Activated CD4-positive, alpha-beta T cell treated with anti-CD3 and anti-CD28 coated beads, Interleukin-2, amount 50 U/mL, for 4 hours (primary cell): ENCODE results near the gene SLC11A1.
A peak's percentile ranks its signal among the peaks of the same experiment; 100 is the strongest.

Experiments
- DNase-seq, 2 experiments: peaks; one replicate each; pipeline ENCODE4 v3.0.0-alpha.2; 2020

The SLC11A1 gene

DNA sequence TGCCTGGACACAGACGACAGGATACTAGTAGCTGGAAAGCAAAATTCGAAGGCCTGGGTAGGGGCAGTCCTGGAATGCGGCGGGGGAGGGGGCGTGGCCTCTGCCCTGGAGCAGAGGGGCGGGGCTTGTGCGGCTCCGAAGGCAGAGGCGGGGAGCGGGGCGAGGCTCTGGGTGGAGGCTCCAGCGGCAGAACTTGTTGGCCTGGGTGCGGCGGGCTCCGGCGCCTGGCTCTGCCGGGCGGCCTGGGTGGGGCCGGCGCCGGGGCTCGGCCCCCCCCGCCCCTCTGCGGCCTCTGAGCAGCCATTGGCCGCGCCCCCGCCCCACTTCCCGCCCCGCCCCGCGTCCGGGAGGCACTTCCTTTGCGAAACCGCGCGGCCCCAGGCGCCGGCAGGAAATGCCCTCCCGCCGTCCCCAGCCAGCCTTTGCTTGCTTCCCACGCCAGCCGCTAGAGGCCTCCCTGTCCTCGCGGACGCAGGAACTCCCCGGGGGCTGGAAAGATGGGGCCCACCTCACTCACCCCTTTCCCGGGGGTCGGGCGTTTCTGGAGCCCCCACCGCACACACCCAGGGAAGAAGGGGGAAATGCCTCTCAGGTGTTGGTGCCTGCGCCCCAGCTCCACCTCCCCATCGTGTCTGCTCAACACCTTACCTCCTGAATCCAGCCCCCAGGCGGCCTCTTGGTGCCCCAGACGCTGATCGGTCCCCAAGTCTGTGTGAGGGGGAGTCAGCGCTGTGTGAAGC is 24.3 kb downstream of the SLC11A1 start:
- peak; percentile 81 for DNase-seq

DNA sequence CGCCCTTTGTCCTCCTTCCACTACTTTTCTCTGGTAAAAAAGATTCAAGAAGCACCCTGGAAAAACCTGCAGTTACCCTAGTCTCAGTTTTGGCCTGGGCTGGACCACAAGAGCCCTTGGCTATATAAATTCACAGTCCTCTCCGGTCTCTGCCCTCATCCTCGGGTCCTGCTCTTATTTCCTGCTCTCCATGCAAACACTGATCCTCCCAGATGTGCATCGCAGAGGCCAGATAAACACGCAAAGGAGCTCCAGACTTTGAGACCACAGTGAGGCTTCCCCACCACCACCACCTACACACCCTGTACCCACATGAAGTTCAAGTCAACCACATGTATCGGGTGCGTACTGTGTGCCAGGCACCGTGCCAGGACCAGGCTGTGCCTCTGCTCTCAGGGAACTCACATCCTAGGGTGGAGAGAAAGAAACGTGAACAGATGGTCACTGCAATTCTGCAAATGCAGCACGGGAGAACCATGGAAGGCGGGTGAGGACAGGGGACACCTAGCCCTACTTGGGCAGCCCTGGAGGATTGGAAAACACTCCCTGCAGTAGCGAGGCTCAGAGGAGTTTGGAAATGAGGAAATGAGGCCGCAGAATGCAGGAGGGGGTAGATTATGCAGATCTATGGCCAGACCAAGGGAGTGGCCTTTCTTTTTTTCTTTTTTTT is 25.0 kb downstream of the SLC11A1 start:
- peak; percentile 49 to 61 for DNase-seq

DNA sequence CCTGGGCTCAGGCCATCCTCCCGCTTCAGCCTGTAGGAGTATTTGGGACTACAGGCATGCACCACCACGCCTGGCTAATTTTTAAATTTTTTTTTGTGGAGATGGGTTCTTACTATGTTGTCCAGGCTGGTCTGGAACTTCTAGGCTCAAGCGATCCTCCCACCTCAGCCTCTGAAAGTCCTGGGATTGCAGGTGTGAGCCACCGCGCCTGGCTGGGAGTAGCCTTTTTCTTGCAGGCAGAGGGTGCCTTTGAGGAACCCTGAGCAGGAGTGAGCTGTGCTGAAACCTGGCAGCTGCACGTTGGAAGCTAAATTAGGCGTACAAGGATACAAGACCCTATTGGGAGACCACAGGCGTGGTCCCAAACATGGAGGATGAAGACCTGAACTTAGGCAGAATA is 25.6 kb downstream of the SLC11A1 start:
- DNase-seq = no peak

DNA sequence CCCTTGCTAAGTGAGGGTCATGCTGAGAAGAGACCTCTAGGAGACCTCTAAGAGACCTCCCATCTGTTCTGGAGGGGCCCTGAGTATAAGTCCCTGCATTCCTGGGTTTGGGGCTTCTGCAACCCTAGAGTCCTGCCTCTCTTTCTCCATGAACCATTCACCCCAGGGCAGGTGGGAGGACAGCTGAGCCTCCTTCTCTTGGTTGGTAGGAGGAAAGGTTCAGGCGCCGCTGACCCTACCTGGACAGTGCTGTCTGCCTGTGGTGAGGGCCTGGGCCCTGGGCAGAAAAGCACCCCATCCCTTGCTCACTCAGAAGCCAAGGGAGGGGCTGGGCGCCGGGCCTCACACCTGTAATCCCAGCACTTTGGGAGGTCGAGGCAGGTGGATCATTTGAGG is 36.2 kb downstream of the SLC11A1 start:
- no peak for DNase-seq

DNA sequence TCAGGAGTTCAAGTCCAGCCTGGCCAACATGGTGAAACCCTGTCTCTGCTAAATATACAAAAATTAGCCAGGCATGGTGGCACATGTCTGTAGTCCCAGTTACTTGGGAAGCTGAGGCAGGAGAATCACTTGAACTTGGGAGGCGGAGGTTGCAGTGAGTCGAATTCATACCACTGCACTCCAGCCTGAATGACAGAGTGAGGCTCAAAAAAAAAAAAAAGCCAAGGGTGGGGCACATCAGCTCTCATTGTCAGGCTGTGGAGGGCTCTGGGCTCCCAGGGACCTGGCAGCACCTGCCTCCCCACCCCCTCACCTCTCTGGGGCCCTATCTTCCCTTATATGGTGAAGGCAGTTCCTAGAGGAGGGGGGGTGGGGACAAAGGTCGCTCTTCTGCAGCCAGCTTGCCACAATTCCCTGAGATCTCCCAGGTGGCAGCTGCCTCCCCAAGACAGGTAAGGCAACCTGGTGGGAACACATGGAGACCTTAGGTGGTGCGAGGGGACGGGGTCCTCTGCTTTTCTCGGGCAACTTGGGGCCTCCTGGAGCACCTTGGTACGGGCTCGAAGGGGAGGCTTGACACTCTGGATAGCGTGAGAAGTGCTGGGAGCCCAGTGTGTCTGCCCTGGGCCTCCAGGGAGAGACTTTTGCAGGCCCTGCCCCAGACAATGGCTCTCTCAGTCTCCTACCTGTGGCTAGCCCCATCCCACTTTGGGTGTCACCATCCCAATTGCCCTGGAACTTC is 36.8 kb downstream of the SLC11A1 start, which contains the start of gene VIL1:
Gene VIL1, plus strand, starts transcription at position 407 of the 742 bp plus-strand sequence. CDS start 4,656 bp downstream, outside the sequence.
- DNase-seq = no peak

DNA sequence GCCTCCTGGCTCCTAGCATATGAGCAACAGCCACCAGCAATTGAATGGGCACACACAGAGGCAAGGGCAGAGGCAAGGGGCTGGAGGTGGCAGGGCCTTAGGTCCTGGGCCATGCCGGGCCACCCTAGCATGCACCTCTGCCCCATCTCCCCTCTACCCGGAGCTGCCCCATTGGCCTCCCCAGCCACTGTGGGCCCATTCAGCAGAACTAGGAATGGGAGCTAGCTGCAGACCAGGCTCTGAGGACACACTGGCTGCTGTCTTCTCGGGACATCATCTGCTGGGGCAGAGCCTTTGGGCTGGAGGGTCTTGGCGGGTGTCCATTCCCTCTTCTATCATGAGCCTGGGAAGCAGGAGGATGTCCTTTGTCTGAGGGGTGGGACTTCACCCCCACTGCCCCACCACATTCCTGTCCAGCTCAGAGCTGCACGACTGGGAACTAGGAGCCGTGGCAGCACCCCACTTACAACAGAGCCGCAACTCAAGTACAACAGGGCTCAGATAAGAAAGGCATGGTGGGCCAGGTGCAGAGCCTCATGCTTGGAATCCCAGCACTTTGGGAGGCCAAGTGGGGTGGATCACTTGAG is 37.6 kb downstream of the SLC11A1 start:
- no peak for DNase-seq

DNA sequence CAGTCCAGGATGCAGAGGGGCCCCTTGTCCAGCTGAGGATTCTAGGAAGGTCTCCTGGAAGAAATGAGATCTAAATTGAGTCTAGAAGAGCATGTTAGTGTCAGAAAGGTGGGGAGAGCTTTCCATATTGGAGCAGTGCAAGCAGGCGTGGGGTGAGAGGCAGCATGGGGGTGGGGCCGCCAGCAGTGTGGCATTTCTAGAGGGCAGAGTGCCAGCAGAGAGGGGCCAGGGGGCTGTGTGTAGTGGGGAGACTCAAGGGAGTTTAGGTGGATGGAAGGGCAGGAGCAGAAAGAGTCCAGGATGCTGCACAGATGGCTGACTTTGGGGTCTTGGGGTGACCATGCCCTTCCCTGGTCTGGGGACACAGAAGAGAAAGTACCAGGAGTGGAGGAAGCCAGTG is 39.0 kb downstream of the SLC11A1 start:
- DNase-seq = no peak

DNA sequence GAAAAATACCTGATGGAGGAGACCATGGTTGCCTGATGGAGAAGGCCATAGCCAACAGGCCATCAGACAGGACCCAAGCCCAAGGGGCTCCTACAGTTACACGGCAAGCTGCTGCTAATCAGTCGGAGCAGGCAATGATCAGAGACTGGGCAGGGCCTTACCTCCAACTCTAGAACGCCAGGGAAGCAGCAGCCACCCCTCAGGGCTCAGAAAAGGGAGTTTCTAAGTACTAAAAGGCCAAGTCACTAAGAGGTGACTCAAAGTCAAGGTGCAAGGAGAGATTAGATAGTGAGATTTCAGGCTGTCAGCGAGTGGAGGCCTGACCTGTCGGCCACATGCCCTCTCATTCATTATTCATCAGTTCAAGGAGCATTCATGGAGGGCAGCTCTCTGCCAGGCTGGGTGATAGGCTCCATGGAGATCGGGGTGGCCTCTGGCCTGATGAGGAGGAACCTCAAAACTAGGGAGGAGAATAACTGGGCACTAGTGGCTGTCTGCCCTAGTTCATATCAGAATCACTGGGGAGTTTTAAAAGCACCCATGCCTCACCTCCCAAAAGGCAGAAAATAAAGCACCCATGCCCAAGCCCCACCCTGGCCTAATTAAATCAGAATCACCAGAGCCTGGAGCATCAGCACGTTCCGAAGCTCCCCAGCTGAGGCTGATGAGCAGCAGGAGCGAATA is 40.5 kb downstream of the SLC11A1 start:
- no peak for DNase-seq

DNA sequence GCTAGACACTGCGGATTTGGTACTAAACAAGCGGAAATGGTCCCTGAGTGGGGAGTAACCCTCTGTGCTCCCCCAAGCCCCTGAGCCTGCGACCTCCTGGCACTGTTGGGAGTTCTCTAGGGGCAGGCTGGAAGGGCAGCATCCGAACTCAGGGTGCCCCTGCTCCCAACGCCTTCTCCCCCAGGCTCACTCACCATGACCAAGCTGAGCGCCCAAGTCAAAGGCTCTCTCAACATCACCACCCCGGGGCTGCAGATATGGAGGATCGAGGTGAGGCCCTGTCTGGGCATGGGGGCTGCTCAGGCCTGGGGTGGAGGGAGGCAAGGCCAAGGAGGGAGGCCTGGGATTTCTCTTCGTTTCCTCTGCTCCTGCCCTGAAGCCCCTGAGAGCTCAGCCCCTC is 41.5 kb downstream of the SLC11A1 start:
- DNase-seq = no peak

DNA sequence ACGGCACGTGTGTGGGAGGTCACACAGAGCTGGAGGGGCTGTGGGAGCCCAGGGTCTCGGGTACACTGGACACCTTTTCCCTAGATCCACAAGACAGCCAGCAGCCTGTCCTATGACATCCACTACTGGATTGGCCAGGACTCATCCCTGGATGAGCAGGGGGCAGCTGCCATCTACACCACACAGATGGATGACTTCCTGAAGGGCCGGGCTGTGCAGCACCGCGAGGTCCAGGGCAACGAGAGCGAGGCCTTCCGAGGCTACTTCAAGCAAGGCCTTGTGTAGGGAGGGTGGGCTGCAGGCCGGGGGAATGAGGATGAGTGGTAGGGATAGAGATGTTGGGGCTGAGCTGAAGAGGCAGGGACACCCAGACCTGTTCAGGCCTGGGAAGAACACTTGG is 43.5 kb downstream of the SLC11A1 start:
- DNase-seq = no peak

DNA sequence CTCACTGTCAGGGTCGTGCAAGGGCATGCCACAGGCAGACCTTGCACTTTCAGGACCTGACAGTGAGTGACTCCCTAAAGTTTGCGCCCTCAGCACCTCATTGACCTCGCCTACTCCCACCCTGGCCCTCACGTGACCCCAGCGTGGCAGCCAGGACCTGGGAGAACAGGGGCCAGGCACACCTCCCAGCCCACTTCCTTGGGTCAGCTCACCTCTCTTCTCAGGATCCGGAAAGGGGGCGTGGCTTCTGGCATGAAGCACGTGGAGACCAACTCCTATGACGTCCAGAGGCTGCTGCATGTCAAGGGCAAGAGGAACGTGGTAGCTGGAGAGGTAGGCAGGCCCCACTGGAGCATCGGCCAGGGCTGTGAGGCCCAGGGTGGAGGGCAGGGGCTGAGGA is 45.7 kb downstream of the SLC11A1 start:
- DNase-seq = no peak

DNA sequence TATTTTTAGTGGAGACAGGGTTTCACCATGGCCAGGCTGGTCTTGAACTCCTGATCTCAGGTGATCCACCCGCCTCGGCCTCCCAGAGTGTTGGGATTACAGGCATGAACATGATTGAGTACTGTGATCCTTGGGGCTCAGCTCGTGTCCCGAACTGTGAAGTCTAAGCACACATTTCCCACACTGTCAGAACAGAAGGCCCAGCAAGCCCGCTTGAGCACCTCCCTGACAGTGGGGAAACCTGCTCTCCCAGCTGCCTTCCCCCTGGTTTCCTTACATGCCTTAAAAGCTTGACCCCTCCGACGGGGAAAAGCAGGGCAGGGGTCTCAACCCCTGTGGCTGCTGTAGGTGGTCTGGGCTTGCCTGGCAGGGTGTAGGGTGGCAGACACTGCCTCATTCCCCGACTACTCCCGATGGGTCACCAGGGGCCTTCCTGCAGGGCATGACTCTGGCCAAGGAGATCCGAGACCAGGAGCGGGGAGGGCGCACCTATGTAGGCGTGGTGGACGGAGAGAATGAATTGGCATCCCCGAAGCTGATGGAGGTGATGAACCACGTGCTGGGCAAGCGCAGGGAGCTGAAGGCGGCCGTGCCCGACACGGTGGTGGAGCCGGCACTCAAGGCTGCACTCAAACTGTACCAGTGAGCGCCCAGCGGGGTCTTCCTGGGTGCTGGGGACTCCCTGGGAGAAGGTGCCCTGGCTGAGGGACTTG is 46.9 kb downstream of the SLC11A1 start:
- no peak for DNase-seq

DNA sequence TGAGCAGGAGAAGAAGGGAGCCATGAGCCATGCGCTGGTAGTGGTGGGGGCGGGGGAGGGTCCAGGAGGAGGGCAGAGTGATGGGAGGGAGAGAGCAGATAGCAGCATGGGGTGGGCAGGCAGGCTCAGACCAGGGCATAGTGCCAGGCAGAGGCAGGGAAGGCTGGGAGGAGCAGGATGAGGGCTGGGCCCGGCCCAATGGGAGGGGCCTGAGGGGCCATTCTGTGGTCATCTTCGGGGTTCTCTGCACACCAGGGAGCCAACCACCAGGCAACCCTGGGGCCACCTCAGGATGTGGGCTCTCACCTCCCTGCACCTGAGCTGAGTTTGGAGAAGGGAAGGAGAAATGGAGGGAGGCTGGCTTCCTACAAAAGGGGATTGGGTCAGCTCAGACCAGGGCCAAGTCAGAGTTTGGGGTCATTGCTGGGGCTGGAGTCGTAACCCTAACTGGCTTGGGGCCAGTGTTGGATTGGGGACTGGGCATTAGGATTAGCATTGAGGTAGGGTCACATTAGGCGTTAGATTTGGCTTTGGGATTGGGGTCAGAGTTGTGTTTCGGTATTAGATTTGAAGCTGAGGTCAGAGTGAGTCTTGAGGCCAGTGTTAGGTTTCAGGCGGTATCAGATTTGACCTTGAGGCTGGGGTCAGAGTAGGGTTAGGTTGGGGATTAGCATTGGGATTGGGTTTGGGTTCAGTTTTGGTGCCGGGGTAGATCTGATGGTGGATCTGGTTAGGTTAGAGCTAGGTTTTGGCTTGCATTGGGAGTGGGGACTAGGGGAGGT is 48.0 kb downstream of the SLC11A1 start:
- no peak for DNase-seq

DNA sequence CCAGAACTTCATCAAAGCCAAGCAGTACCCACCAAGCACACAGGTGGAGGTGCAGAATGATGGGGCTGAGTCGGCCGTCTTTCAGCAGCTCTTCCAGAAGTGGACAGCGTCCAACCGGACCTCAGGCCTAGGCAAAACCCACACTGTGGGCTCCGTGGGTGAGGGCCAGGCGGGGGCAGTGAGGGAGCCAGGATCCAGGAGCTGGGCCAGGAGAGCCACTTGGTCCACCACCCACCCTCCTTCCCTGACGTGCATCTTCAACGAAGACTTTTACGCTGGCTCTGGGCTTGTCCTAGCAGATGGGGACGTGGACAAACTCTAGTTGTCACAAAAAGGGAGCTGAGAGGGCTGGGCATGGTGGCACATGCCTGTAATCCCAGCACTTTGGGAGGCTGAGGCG is 48.6 kb downstream of the SLC11A1 start:
- DNase-seq = no peak

DNA sequence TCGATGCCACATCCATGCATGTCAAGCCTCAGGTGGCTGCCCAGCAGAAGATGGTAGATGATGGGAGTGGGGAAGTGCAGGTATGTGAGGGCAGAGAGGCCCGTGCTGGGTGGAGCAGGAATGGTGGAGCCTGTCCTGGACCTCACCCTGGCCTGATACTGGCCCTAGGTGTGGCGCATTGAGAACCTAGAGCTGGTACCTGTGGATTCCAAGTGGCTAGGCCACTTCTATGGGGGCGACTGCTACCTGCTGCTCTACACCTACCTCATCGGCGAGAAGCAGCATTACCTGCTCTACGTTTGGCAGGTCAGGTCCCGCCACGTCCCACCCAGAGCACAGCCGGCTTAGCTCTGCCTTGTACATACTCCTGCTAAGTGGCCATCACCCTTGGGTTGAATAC is 49.8 kb downstream of the SLC11A1 start:
- no peak for DNase-seq

DNA sequence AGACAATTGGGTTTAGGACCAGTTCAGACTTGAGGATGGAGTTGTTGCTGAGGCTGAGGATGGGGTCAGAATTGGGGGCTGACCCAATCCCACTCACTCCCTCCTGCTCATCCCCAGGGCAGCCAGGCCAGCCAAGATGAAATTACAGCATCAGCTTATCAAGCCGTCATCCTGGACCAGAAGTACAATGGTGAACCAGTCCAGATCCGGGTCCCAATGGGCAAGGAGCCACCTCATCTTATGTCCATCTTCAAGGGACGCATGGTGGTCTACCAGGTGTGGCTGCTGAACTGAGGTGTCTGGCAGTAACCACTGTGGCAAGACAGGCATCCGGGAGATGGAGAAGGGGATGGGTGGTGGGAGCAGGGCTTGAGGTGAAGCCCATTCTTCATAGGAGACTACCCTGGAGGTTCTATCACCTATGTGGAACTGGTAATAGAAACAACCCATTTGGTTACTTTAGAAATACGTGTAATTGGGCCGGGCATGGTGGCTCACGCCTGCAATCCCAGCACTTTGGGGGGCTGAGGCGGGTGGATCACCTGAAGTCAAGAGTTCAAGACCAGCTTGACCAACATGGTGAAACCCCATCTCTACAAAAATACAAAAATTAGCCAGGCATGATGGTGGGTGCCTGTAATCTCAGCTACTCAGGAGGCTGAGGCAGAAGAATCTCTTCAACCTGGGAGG is 50.7 kb downstream of the SLC11A1 start:
- no peak for DNase-seq

DNA sequence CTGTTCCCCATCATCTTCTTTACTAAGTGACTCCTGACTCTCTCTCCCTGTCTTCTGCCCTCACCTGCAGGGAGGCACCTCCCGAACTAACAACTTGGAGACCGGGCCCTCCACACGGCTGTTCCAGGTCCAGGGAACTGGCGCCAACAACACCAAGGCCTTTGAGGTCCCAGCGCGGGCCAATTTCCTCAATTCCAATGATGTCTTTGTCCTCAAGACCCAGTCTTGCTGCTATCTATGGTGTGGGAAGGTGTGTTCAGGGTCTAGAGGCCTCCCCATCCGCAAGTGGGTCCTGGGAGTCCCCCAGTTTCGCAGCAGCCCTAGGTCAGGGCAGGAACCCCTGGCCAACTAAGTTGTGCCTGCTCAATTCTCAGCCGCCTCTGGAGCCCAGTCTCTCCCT is 52.4 kb downstream of the SLC11A1 start:
- DNase-seq = no peak

DNA sequence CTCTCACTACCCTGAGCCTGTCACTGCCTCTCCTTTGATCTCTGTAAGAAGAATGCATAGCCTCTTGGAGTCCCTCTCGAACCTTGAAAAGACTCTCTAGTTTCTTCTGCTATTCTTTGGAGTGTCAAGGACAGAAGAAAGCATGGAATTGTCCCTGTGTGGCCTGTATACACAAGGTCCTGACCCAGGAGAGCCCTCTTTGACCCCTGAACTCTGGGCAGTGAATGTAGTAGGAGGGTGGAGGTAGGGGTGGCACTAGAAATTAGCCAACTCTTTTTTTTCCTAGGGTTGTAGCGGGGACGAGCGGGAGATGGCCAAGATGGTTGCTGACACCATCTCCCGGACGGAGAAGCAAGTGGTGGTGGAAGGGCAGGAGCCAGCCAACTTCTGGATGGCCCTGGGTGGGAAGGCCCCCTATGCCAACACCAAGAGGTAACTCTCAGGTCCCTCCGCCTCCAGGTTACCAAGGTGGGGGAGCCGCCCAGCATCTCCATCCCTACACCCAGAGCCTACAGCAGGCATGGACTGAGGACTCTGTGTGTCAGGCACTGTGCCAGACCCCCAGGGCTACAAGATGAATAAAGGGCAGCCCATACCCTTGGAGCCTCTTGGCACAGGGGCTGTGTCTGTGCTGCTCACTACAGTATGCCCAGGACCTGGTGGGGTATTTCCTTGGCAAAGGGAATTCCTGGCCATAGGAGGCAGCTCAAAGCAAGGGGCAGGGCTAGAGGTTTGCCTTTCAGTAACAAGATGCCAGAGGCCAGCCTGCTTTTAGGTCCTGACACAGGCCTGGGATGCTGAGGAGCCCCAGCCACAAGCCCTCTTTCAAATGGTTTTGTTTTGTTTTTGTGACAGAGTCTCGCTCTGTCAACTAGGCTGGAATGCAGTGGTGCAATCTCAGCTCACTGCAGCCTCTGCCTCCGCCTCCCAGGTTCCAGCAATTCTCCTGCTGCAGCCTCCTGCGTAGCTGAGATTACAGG is 53.2 kb downstream of the SLC11A1 start:
- no peak for DNase-seq

DNA sequence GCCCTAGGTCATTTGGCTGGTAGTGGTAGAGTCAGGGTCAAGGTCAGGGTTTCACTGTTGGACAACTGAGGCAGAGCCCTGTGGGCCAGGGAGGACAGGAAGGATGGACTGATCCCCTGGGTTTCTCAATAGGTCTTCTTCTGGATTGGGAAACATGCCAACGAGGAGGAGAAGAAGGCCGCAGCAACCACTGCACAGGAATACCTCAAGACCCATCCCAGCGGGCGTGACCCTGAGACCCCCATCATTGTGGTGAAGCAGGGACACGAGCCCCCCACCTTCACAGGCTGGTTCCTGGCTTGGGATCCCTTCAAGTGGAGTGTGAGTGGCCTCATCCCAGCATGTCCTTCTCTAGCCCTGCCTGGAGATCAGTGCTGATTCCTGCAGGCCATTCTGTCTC is 54.9 kb downstream of the SLC11A1 start:
- DNase-seq = no peak

DNA sequence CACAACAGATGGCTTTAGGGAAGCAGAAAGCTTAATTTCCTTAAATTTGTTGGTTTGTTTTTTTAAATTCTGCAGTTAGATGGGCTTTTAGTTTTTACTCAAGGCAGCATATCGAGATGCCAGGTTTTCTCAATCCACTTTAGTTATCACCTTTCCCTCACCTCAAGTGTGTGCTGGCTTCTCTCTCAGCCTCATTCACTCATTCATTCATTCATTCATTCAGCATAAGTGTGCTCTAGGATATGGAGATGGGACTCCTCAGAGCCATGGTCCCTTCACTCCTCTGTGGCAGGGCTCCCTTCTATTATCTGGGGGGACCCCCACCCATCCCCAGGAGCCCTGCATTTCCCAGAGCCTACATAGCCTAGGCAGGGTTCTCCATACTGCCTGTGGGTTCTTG is 55.9 kb downstream of the SLC11A1 start:
- DNase-seq = no peak
